ENCODE results near the gene ZNF107.
"Not testable (repeated sequence)": the region's sequence is repeated elsewhere in the genome, so short reads cannot be mapped to it uniquely, and the experiment has no call there.

ZNF107 gene

GRCh38 chr7:64738403-64738802 is 72.5 kb downstream of the ZNF107 start:
- not testable (repeated sequence) for DNase-seq

DNA sequence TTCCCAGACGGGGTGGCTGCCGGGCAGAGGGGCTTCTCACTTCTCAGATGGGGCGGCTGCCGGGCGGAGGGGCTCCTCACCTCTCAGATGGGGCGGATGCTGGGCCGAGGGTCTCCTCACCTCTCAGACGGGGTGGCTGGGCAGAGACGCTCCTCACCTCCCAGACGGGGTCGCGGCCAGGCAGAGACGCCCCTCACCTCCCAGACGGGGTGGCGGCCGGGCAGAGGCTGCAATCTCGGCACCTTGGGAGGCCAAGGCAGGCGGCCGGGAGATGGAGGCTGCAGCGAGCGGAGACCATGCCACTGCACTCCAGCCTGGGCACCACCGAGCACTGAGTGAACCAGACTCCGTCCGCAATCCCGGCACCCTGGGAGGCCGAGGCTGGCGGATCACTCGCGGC is 73.0 kb downstream of the ZNF107 start:
- not testable (repeated sequence) for DNase-seq

GRCh38 chr7:64744680-64745079 is 78.7 kb downstream of the ZNF107 start:
- DNase-seq, result no peak

- no peak for DNase-seq
Measured at GRCh38 chr7:64747802-64748201, 81.9 kb downstream of the ZNF107 start.

DNA sequence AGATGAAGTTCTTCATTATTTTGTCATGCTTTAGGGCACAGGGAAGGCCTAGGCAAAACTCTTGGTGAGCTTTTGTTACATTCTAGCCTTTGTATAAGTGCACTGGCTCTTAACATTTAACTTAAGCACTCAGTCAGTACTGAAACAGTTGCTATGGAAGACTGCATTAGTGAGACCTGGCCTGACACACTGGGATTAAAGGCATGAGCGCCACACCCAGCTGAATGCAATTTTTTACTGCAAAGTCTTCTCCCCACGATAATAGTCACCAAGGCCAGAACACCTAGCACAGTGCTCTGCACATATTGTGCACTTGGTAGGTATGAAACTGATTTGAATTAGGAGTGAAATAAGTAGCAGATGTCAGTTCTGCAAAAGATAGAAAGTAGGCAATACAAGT is 87.1 kb downstream of the ZNF107 start:
- no peak for DNase-seq

- no peak for DNase-seq
Measured at GRCh38 chr7:64755865-64756264, 89.9 kb downstream of the ZNF107 start.

DNA sequence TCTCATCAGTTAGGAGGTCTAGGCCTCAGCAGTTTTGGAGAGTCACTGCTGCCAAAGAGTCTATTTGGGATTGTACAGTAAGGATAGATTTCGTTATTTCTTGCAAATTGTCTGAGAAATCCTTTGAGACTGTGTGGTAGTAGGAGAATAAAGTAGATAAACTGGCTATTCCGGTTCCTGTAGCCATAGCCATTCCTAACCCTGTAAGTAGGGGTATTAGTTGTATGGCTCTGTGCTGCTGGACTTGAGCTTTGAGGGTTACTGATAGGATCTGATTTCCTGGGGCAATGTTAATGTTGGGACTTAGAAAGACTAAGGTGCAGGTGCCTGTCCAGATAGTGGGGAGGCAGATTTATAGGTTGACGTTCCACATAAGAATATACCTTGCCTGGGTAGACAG is 92.2 kb downstream of the ZNF107 start:
- no peak for DNase-seq
